ENCODE data around the gene ODR4. TPM values are rescaled to one million over a fixed set of nuclear protein-coding genes. Genes with fewer than 3 reads are reported as not detected.

The ODR4 gene
- total RNA-seq = 10 to 100 TPM; 25.1 to 35.4 (median 29.9) TPM

GRCh38 chr1:186375152-186375928, at the start of gene ODR4, which contains the start of gene TPR:
Gene ODR4, plus strand, starts transcription at chr1:186375838. Its CDS starts 3,948 bp downstream, at chr1:186379786.
Gene TPR, minus strand, starts transcription at chr1:186375253. Its CDS starts 225 bp downstream, at chr1:186375028.
- no peaks in the 10 kb centered on the region for H3K27me3 ChIP-seq
- peak in 1 of 2 donors; percentile 91 for TF ChIP-seq POLR2A (IDR thresholded peaks at IDR 0.05)
- TF ChIP-seq CTCF (IDR thresholded peaks at IDR 0.05) = peak; percentile 57 to 98 (median 91)
- H3K4me3 ChIP-seq (replicated peaks in 1 of 3) = peak within 1 kb of the TSS; percentile 57 to 96 (median 77)
- no peaks in the 10 kb centered on the region for H3K9me3 ChIP-seq
- peak; percentile 97 to 98 for DNase-seq
- peaks cover 0 to 6% of the 10 kb centered on the region in 2 donors for H3K36me3 ChIP-seq
- peak within 1 kb of the TSS; percentile 95 to 98 (median 98) for H3K27ac ChIP-seq
- 0% methylated on average over 33 to 41 of the region's 60 CpGs for WGBS, 2 donors
- peaks cover 14 to 21% of the 10 kb centered on the region in 2 donors for H3K4me1 ChIP-seq
- intact Hi-C loops (cut with DNase I) = loop anchor here (10.0 kb wide), 1 partner anchor 1061 kb away; the partner anchor contains the start of gene IVNS1ABP

- Histone ChIP-seq H3K36me3 (peaks cover 67 to 70% of the 10 kb centered on the region in 2 donors), H3K27ac (no peak overlapping the region), H3K27me3 (no peaks in the 10 kb centered on the region), H3K4me3 (replicated peaks in 1 of 3) (no peak overlapping the region), H3K9me3 (no peaks in the 10 kb centered on the region), H3K4me1 (no peaks in the 10 kb centered on the region)
- 93 to 96% methylated on average over 1 of the region's 1 CpG for WGBS, 2 donors
- intact Hi-C loops (cut with DNase I) = no loop called here
- TF ChIP-seq CTCF (IDR thresholded peaks at IDR 0.05) (no peak), POLR2A (IDR thresholded peaks at IDR 0.05) (no peak)
- no peak for DNase-seq
These were observed 49.6 kb upstream of the ODR4 start for GRCh38 chr1:186326009-186326408.

- 98 to 100% methylated on average over 1 of the region's 1 CpG for WGBS, 2 donors
- no peak for DNase-seq
- Histone ChIP-seq H3K27ac (no peak overlapping the region), H3K4me1 (no peaks in the 10 kb centered on the region), H3K36me3 (peaks cover 67 to 69% of the 10 kb centered on the region in 2 donors), H3K27me3 (no peaks in the 10 kb centered on the region), H3K4me3 (replicated peaks in 1 of 3) (no peak overlapping the region), H3K9me3 (no peaks in the 10 kb centered on the region)
- no peak for TF ChIP-seq CTCF (IDR thresholded peaks at IDR 0.05)
- TF ChIP-seq POLR2A (IDR thresholded peaks at IDR 0.05) = no peak
- intact Hi-C loops (cut with DNase I) = no loop called here
These were observed 48.3 kb upstream of the ODR4 start for GRCh38 chr1:186327331-186327730.

GRCh38 chr1:186330758-186331157, 44.9 kb upstream of the ODR4 start:
- Histone ChIP-seq H3K36me3 (peaks cover 72 to 77% of the 10 kb centered on the region in 2 donors), H3K4me3 (replicated peaks in 1 of 3) (no peak overlapping the region), H3K9me3 (no peaks in the 10 kb centered on the region), H3K4me1 (no peaks in the 10 kb centered on the region), H3K27me3 (no peaks in the 10 kb centered on the region), H3K27ac (no peak overlapping the region)
- TF ChIP-seq POLR2A (IDR thresholded peaks at IDR 0.05) = no peak
- TF ChIP-seq CTCF (IDR thresholded peaks at IDR 0.05) = no peak
- 98 to 100% methylated on average over 1 of the region's 1 CpG for WGBS, 2 donors
- intact Hi-C loops (cut with DNase I) = no loop called here
- no peak for DNase-seq

GRCh38 chr1:186337554-186337953, 38.1 kb upstream of the ODR4 start:
- H3K9me3 ChIP-seq = no peaks in the 10 kb centered on the region
- WGBS, 2 donors = 98% methylated on average over 2 of the region's 2 CpGs
- intact Hi-C loops (cut with DNase I) = no loop called here
- no peak overlapping the region for H3K4me3 ChIP-seq (replicated peaks in 1 of 3)
- TF ChIP-seq POLR2A (IDR thresholded peaks at IDR 0.05) (no peak), CTCF (IDR thresholded peaks at IDR 0.05) (no peak)
- H3K36me3 ChIP-seq = peaks cover 78 to 80% of the 10 kb centered on the region in 2 donors
- no peaks in the 10 kb centered on the region for H3K27me3 ChIP-seq
- DNase-seq = no peak
- no peak overlapping the region for H3K27ac ChIP-seq
- no peaks in the 10 kb centered on the region for H3K4me1 ChIP-seq

Data from thyroid gland (tissue), 4 donors.